CD14-positive monocyte (primary cell): ENCODE data around the gene XIRP1. TPM values are rescaled to one million over a fixed set of nuclear protein-coding genes. Genes with fewer than 3 reads are reported as not detected.
"Not testable (repeated sequence)": the region's sequence is repeated elsewhere in the genome, so short reads cannot be mapped to it uniquely, and the experiment has no call there.

ENCODE experiments used
- DNase-seq, 3 donors: peaks; one replicate each; pipeline ENCODE4 v3.0.0-alpha.2; 2011 to 2022
- H2AFZ ChIP-seq: 2 replicates; pipeline ENCODE4 v1.6.0; 2012; ENCODE audit warnings: mild to moderate bottlenecking, low read depth, low read length, inconsistent platforms; ENCODE audit not compliant: insufficient read depth, poor library complexity, severe bottlenecking
- H3K27ac ChIP-seq, 2 donors: 1 replicate in 1 of 2; 2 replicates in 1 of 2; pipeline ENCODE4 v1.5.1; 2012 to 2013; ENCODE audit warnings: low read length in 2 of 2, control low read depth in 1 of 2, inconsistent platforms in 1 of 2, low read depth in 1 of 2, mild to moderate bottlenecking in 1 of 2
- H3K27me3 ChIP-seq, 2 donors: one replicate each; pipeline versions ENCODE4 v1.6.0 to v1.6.1; 2011 to 2013; ENCODE audit warnings: low read length in 2 of 2; ENCODE audit not compliant: control insufficient read depth in 2 of 2, insufficient read depth in 2 of 2
- H3K36me3 ChIP-seq, 2 donors: replicated peaks in 1 of 2; 1 replicate in 1 of 2; 2 replicates in 1 of 2; pipeline versions ENCODE4 v1.5.1 to v1.6.1; 2012 to 2013; ENCODE audit warnings: low read length in 2 of 2, control low read depth in 1 of 2, inconsistent platforms in 1 of 2, mild to moderate bottlenecking in 1 of 2; ENCODE audit not compliant: insufficient read depth in 2 of 2, control insufficient read depth in 1 of 2
- H3K4me1 ChIP-seq, 2 donors: 1 replicate in 1 of 2; 2 replicates in 1 of 2; pipeline versions ENCODE4 v1.5.1 to v1.6.1; 2012 to 2013; ENCODE audit warnings: low read length in 2 of 2, control low read depth in 1 of 2, inconsistent platforms in 1 of 2, mild to moderate bottlenecking in 1 of 2, moderate library complexity in 1 of 2; ENCODE audit not compliant: insufficient read depth in 2 of 2, control insufficient read depth in 1 of 2
- H3K4me2 ChIP-seq: replicated peaks from 2 replicates; pipeline ENCODE3; 2012; ENCODE audit warnings: low read length, moderate library complexity, mild to moderate bottlenecking; ENCODE audit not compliant: poor library complexity, severe bottlenecking; ENCODE audit errors: extremely low read depth
- H3K4me3 ChIP-seq, 3 experiments: fragments of 200-600 bp in 1 of 3; sonication (generic) in 1 of 3; replicated peaks in 1 of 3; 1 replicate in 2 of 3; 2 replicates in 1 of 3; pipeline ENCODE4 v1.5.1; 2011 to 2013; ENCODE audit warnings: low read length in 3 of 3, mild to moderate bottlenecking in 3 of 3, control low read depth in 2 of 3, low read depth in 2 of 3, inconsistent platforms in 1 of 3, moderate library complexity in 1 of 3
- H3K79me2 ChIP-seq: 2 replicates; pipeline ENCODE4 v1.6.0; 2012; ENCODE audit warnings: mild to moderate bottlenecking, control low read depth, inconsistent platforms, low read length, moderate library complexity; ENCODE audit not compliant: insufficient read depth
- H3K9ac ChIP-seq: 2 replicates; pipeline ENCODE4 v1.6.0; 2017; ENCODE audit warnings: low read length, mild to moderate bottlenecking; ENCODE audit not compliant: insufficient read depth, poor library complexity, severe bottlenecking
- H3K9me3 ChIP-seq, 2 donors: replicated peaks in 1 of 2; 1 replicate in 1 of 2; 2 replicates in 1 of 2; pipeline versions ENCODE4 v1.5.1 to v1.6.1; 2012 to 2013; ENCODE audit warnings: low read length in 2 of 2, control low read depth in 1 of 2; ENCODE audit not compliant: control insufficient read depth in 1 of 2, insufficient read depth in 1 of 2
- H4K20me1 ChIP-seq: 2 replicates; pipeline ENCODE4 v1.6.0; 2012; ENCODE audit warnings: mild to moderate bottlenecking, low read length, control low read depth, moderate library complexity; ENCODE audit not compliant: insufficient read depth
- H3K27ac Mint-ChIP-seq, 7 donors: one replicate each; pipeline ENCODE4 v1.8.0; 2020; ENCODE audit warnings: mild to moderate bottlenecking in 7 of 7, mixed read lengths in 7 of 7, moderate library complexity in 6 of 7, inconsistent platforms in 2 of 7
- H3K27me3 Mint-ChIP-seq, 3 donors: one replicate each; pipeline ENCODE4 v1.8.0; 2021 to 2022; ENCODE audit warnings: low read depth in 3 of 3, mild to moderate bottlenecking in 3 of 3, mixed read lengths in 3 of 3, moderate library complexity in 3 of 3, inconsistent platforms in 1 of 3
- H3K36me3 Mint-ChIP-seq, 2 donors: one replicate each; pipeline ENCODE4 v1.8.0; 2020; ENCODE audit warnings: mixed read lengths in 2 of 2, inconsistent platforms in 1 of 2, mild to moderate bottlenecking in 1 of 2
- H3K4me1 Mint-ChIP-seq: one replicate; pipeline ENCODE4 v1.8.0; 2020; ENCODE audit warnings: mild to moderate bottlenecking, mixed read lengths
- H3K4me3 Mint-ChIP-seq, 2 donors: one replicate each; pipeline ENCODE4 v1.8.0; 2020; ENCODE audit warnings: mild to moderate bottlenecking in 2 of 2, mixed read lengths in 2 of 2, moderate library complexity in 1 of 2
- H3K9me3 Mint-ChIP-seq, 7 donors: one replicate each; pipeline ENCODE4 v1.8.0; 2020 to 2022; ENCODE audit warnings: mixed read lengths in 7 of 7, mild to moderate bottlenecking in 6 of 7, moderate library complexity in 6 of 7, inconsistent platforms in 2 of 7
- CTCF ChIP-seq: fragments of 200-600 bp; IDR thresholded peaks from one replicate; pipeline ENCODE4 v1.8.0; 2022; ENCODE audit warnings: antibody characterized with exemption, mild to moderate bottlenecking
- WGBS: methylation state at CpG from one replicate; pipeline ENCODE4 v1.1.5; 2013; ENCODE audit warnings: missing lambda C conversion rate; ENCODE audit not compliant: insufficient coverage; 5-methylcytosine and 5-hydroxymethylcytosine counted together
- intact Hi-C, 2 donors: fragments of 100-400 bp; cut with micrococcal nuclease; formaldehyde crosslinking; loops; one replicate each; pipeline versions ENCODE4 v1.15.0 to v1.15.1; 2023
- polyA plus RNA-seq, 3 donors: library from polyadenylated mRNA; depleted of rRNA in 1 of 3; unstranded in 2 of 3; stranded (reverse) in 1 of 3; fragments of 300-500 nt in 2 of 3; fragments of >200 nt in 1 of 3; fragmentation: Illumina TruSeq in 2 of 3; gene quantifications; 1 replicate in 2 of 3; 2 replicates in 1 of 3; pipeline ENCODE4 v1.2.3, GENCODE V29; 2012 to 2021

The XIRP1 gene
- polyA plus RNA-seq, 3 donors: not detected

- Histone ChIP-seq H3K9ac (no peak overlapping the region), H3K27ac (no peak overlapping the region), H4K20me1 (no peaks in the 10 kb centered on the region), H3K4me3 (no peak overlapping the region), H2AFZ (no peak overlapping the region), H3K27me3 (no peaks in the 10 kb centered on the region), H3K4me1 (peaks cover 20 to 29% of the 10 kb centered on the region in 2 donors), H3K4me2 (no peak overlapping the region), H3K79me2 (no peaks in the 10 kb centered on the region), H3K36me3 (no peaks in the 10 kb centered on the region), H3K9me3 (no peaks in the 10 kb centered on the region)
- Mint-ChIP-seq H3K27ac (peak overlapping the region in 2 of 7 donors; percentile 32 to 58), H3K27me3 (peaks cover 1 to 7% (median 3%) of the 10 kb centered on the region in 3 donors), H3K4me3 (no peak overlapping the region), H3K36me3 (no peaks in the 10 kb centered on the region), H3K9me3 (peaks cover 0 to 2% (median 0%) of the 10 kb centered on the region in 7 donors), H3K4me1 (peaks cover 24% of the 10 kb centered on the region)
- intact Hi-C loops: no loop called here
- no peak for TF ChIP-seq CTCF
- 83% methylated on average over 1 of the region's 2 CpGs for WGBS
- no peak for DNase-seq
Measured at GRCh38 chr3:39173318-39174125, 18.9 kb downstream of the XIRP1 start.

- peaks cover 1 to 7% (median 3%) of the 10 kb centered on the region in 3 donors for H3K27me3 Mint-ChIP-seq
- H3K27ac Mint-ChIP-seq: no peak overlapping the region
Measured at GRCh38 chr3:39171860-39172259, 20.5 kb downstream of the XIRP1 start.

GRCh38 chr3:39170877-39171276 is 21.5 kb downstream of the XIRP1 start:
- H3K27me3 Mint-ChIP-seq, H3K4me3 Mint-ChIP-seq, H3K9ac ChIP-seq, H3K36me3 Mint-ChIP-seq, H3K9me3 Mint-ChIP-seq, H3K79me2 ChIP-seq, intact Hi-C loops, H3K27ac ChIP-seq, H3K27me3 ChIP-seq, H3K4me3 ChIP-seq, H3K9me3 ChIP-seq, H4K20me1 ChIP-seq, H3K27ac Mint-ChIP-seq, H3K4me2 ChIP-seq, H2AFZ ChIP-seq, H3K36me3 ChIP-seq, DNase-seq: not testable (repeated sequence)
- 93% methylated on average over 2 of the region's 6 CpGs for WGBS
- peaks cover 36% of the 10 kb centered on the region for H3K4me1 Mint-ChIP-seq
- H3K4me1 ChIP-seq: peaks cover 33 to 42% of the 10 kb centered on the region in 2 donors

More at GRCh38 chr3:39171860-39172259, 20.5 kb downstream of the XIRP1 start:
- TF ChIP-seq CTCF: no peak
- peaks cover 0 to 2% (median 0%) of the 10 kb centered on the region in 7 donors for H3K9me3 Mint-ChIP-seq
- Histone ChIP-seq H3K27ac (no peak overlapping the region), H3K4me3 (no peak overlapping the region), H3K4me1 (peaks cover 23 to 32% of the 10 kb centered on the region in 2 donors), H3K4me2 (no peak overlapping the region), H3K9ac (no peak overlapping the region), H3K9me3 (no peaks in the 10 kb centered on the region), H4K20me1 (no peaks in the 10 kb centered on the region), H3K79me2 (no peaks in the 10 kb centered on the region), H3K27me3 (no peaks in the 10 kb centered on the region), H2AFZ (no peak overlapping the region), H3K36me3 (no peaks in the 10 kb centered on the region)
- intact Hi-C loops: no loop called here
- DNase-seq: no peak
- H3K4me3 Mint-ChIP-seq: no peak overlapping the region
- no peaks in the 10 kb centered on the region for H3K36me3 Mint-ChIP-seq
- WGBS: no CpG with 5 or more reads among the region's 2 CpGs
- peaks cover 29% of the 10 kb centered on the region for H3K4me1 Mint-ChIP-seq
